Measurements from ENCODE around the gene NOTCH4.

The NOTCH4 gene

DNA sequence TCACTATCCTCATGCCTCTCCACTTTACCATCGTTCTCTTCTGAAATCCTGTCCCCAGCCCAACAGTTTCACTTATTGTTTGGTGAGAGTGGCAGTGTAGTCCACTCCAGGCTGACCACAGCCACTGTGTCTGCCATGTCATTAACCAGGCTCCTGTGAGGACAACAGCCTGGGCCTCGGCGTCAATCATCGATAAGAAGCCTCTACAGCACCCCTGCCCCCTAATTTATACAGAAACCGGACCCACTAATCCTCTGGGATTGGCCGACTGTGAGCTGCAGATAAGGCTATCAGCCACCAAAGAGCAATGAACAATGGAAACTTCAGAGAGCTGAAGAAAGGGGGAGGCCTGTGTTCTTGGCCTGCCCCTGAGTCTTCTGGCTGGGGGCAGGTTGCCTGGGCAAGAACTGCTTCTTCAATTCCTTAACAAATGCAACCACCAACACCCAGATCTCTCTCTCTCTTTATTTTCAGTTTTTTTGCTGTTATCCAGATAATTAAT lies 56.1 kb downstream of the NOTCH4 start:
- DNase-seq (ENCODE audit: low read depth in 2 of 3, low spot score in 1 of 3), result no peak

DNA sequence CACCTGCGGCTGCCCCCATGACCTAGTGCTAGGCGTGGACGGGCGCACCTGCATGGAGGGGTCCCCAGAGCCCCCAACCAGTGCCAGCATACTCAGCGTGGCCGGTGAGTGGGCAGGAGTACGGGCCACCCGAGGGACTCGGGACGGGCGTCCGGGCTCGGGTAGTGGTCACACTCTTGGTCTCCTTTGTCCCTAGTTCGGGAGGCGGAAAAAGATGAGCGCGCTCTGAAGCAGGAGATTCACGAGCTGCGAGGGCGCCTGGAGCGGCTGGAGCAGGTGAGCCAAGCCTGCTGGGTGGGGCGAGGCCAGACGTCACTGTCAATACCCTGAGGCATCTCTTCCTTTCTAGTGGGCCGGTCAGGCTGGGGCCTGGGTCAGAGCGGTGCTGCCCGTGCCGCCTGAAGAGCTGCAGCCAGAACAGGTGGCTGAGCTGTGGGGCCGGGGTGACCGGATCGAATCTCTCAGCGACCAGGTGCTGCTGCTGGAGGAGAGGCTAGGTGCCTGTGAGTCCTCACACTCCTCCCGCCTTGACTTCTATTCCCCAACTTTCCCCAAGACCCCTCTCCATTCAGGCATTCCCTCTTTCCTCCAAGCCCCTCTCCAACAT lies 56.6 kb downstream of the NOTCH4 start:
- DNase-seq (ENCODE audit: low read depth in 2 of 3, low spot score in 1 of 3), result no peak

GRCh38 chr6:32166411-32167061 lies 57.3 kb downstream of the NOTCH4 start:
- DNase-seq (ENCODE audit: low read depth in 2 of 3, low spot score in 1 of 3), result no peak

DNA sequence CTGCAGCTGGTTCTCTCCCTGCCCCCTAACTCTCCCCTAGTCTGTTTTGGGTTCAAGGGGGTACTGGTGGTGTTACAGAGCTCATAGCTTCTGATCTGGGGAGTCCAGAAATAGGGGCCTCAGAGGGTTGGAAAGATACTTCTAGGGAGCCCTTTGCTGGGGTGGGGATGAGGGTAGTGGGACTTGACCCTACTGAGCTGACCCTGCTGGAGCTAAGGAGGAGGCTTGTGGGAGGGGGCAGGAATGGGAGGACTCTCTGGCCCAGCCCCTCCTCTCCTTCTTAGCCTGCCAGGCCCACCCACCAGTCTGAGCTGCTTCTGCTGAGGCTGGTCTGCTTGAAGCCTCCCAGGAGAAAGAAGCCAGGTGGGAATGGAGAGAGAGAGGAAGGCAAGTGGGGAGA lies 59.6 kb downstream of the NOTCH4 start, which contains the start of gene EGFL8:
Gene EGFL8 (plus strand): TSS at position 301 of the 400 bp plus-strand sequence. CDS start 1,571 bp downstream, outside the sequence.
- no peak for DNase-seq (ENCODE audit: low read depth in 2 of 3, low spot score in 1 of 3)

GRCh38 chr6:32163559-32164258 lies 60.2 kb downstream of the NOTCH4 start:
- no peak for DNase-seq (ENCODE audit: low read depth in 2 of 3, low spot score in 1 of 3)

GRCh38 chr6:32158052-32158451 lies 65.8 kb downstream of the NOTCH4 start:
- no peak for DNase-seq (ENCODE audit: low read depth in 2 of 3, low spot score in 1 of 3)

GRCh38 chr6:32156891-32157290 lies 67.0 kb downstream of the NOTCH4 start:
- DNase-seq (ENCODE audit: low read depth in 2 of 3, low spot score in 1 of 3), result no peak

- peak; percentile 37 to 51 (median 51) for DNase-seq (ENCODE audit: low read depth in 2 of 3, low spot score in 1 of 3)
Measured at GRCh38 chr6:32154514-32155161, 69.2 kb downstream of the NOTCH4 start.

- DNase-seq (ENCODE audit: low read depth in 2 of 3, low spot score in 1 of 3), result peak; percentile 57 to 65 (median 62)
Measured at GRCh38 chr6:32153564-32154513, 70.0 kb downstream of the NOTCH4 start, which contains the start of gene PPT2. Gene PPT2, plus strand, starts transcription at chr6:32154141. Its CDS starts 454 bp downstream, at chr6:32154595.

DNA sequence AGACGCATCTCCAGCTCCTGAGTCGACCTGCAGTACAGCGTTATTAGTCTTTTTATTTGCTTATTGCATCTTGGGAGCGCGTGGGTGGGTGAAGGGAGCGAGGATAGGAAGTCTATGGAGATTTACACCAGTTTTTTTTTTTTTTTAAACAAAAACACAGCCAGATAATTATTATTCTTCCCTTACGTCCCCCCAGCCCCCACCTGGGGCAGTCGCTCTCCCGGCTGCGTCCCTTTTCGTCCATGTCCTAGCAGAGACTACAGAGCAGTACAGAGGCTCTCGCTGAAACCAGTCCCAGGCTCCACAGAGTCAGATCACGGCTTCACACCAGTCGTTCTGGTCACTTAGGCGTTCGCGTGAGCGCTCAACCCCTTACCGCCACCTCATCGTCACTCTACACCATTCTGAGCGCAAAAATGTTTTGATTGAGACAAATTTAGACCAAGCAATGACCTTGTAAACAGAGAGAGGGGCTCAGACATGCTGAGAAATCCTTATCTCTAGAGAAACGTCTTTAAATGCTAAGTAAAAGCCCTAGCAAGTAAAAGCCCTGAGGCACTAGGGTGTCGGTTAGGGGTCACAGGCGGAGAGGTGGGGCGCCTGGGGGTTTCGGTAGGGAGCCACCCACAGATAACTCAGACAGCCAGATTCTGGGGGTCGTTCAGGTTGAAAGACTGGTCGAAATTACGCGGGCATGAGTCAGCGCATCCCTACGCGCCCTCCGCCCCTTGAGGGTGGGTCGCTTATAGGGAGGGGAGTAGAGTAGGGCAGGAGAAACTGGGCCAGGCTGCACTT lies 70.9 kb downstream of the NOTCH4 start:
- no peak for DNase-seq (ENCODE audit: low read depth in 2 of 3, low spot score in 1 of 3)

- DNase-seq (ENCODE audit: low read depth in 2 of 3, low spot score in 1 of 3), result no peak
Measured at GRCh38 chr6:32151863-32152768, 71.8 kb downstream of the NOTCH4 start, which contains the start of gene PRRT1. Gene PRRT1, minus strand, starts transcription at chr6:32151939. Its CDS starts 112 bp downstream, at chr6:32151827.

DNA sequence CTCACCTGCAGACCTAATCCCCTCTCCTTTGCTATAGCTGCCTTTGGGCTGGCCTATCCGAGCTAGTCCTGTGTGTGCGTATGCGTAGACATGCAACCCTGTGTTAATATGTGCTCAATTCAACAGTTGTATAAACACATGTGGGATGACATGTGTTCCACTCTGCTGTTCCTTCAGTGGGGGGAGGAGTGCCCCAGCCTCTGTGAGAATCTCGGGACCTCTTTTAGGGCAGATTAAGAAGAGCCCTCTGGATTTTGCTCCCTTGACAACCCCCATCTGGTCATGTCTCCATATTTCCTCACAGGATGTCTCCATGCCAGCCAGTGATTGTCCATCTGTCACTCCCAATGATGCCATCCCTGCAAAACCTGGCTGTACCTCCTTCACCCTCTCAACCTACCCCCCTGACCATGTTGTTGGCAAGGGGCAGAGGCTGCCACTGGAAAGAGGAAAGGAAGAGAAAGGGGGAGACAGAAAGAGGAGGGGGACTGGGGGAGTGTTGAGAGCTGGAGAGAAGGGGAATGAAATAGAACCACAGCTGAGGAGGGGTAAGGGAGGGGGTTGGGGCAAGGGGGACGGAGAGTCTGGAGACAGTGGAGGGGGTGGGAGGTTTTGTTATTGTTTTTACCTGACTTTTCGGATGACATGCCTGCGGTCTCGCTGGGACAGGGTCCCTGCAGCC lies 72.5 kb downstream of the NOTCH4 start:
- DNase-seq (ENCODE audit: low read depth in 2 of 3, low spot score in 1 of 3), result no peak

- DNase-seq (ENCODE audit: low read depth in 2 of 3, low spot score in 1 of 3), result no peak
Measured at GRCh38 chr6:32149932-32150870, 73.7 kb downstream of the NOTCH4 start.

GRCh38 chr6:32149092-32149755 lies 74.6 kb downstream of the NOTCH4 start:
- no peak for DNase-seq (ENCODE audit: low read depth in 2 of 3, low spot score in 1 of 3)

- DNase-seq (ENCODE audit: low read depth in 2 of 3, low spot score in 1 of 3), result peak; percentile 48 to 73 (median 71)
Measured at GRCh38 chr6:32148289-32149091, 75.4 kb downstream of the NOTCH4 start.
